DMS 273 (cell line): ENCODE results near the gene CACNB2.

Experiments used
- DNase-seq: peaks from one replicate; lab custom pipeline; 2025; ENCODE audit not compliant: unreplicated experiment; lab: John Stamatoyannopoulos, UW

Gene CACNB2

DNA sequence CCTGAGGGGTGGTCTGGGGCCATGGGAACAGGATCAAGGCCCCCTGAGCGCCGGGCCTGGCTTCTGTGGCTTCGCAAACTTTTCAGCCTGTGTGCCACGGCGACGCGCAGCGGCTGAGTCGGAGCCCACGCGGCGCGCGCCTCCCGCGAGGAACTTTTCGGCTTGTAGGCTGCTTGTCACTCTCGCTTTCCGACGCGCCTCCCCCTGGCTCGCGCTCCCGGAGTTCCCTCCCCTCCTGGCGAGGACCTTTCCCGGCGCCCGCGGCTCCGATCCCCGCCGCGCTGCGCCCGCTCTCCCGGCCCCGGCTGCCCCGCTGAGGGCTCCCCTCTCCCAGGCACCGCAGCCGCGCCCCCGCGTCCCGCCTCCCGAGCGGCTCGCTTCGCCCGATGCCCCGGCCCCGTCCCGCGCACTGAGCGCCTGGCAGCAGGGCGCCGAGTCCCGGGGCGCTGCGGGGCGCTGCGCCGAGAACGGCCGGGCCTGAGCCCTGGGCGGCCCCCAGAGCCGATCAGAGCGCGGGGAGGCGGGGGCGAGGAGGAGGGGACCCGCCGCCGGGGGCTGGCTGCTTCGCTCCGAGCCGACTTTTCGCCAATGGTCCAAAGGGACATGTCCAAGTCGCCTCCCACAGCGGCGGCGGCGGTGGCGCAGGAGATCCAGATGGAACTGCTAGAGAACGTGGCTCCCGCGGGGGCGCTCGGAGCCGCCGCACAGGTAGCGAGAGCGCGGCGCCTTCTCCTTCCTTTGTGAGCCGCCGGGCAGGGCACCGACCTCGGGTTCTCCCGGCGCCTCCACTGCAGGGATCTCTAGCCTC lies at the start of gene CACNB2:
TSS of gene CACNB2 (plus strand) at position 276 of the 808 bp plus-strand sequence.
- DNase-seq = peak; percentile 66

DNA sequence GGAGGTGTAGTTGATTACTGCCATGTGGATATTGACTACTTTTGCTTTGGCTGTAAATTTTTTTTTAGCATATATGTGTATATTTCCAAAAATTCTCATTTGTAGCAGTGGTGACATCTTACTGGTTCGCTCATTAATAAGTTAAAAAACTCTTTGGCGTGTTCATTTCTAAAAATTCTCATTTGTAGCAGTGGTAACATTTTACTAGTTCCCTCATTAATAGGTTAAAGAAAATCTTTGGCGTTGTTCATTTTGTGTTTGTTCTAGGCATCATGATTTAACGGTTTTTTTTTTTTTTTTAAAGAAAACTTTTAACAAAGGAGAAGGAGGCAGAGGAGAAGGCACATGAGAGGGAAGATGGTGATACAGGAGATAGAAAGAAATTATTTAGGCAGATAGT lies 45.9 kb upstream of the CACNB2 start:
- no peak for DNase-seq

DNA sequence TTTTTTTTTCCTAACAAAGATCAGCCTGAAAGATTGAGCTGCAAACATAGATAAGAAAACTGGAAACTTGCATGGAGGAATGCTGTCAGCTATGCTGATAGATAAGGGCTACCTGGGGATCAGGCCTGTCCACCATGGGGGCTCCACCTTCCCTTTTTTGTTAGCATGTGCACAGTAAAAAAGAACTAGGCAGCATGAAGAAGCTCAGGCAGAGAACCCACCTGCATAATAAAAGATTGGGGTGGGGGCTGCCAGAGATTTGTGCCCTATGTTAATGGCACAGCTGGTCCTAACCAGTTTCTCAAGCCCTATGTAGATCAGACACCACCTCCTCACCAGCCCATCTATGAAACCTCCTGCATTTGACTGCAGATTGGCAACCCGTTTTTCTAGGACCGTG lies 45.4 kb upstream of the CACNB2 start:
- no peak for DNase-seq

DNA sequence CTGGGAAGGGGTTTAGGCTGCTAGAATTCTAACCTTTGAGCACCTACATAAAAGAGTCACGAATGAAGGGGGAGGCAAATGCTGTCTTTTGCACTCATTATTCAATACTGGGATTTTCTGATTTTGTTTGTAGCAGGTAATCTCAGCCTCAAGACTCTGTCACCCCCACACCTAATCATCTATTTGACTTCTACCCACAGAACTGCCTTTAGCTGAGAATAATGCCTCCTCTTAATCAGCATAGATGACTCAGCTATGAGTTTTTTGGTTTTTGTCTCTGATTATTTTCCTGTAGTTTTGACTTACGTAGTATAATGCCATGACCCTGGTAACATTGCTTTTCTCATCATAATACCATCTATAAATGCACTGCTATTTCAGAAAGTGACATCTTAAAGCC lies 42.7 kb upstream of the CACNB2 start:
- DNase-seq = no peak

DNA sequence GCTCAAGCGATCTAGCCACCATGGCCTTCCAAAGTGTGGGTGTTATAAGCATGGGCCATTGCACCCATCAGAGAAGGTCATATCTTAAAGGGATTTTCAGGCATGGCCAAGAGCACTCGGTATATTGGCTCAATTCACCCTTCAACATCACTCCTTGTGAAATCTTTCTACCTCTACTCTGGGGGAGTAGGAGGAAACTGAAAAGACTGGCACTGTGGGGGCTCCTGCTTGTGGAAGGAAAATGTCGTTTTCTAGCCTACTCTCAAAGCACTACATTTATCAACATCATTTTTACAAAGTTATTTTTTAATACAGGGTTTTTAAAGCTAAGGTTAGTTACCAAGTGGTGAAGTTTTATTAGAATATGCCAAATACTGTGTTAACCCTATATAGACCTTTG lies 42.0 kb upstream of the CACNB2 start:
- DNase-seq = no peak

DNA sequence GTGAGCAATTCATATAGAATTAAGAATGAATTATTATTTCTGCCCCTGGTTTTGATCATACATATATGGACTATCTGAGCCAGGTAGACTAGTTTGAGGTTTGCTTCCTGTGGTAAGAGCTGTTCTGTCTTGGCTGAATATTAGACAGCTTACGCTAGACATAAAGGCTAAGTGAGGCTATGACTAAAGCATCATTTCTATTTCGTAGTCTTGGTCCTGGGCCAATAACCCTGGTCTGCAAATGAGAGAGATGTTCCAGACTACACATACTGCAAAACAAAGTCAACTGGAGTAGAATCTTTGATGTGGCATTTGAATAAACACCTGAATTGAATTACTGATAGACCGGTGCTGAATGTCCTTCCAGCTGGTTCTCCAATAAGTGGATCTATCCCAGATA lies 40.8 kb upstream of the CACNB2 start:
- no peak for DNase-seq

DNA sequence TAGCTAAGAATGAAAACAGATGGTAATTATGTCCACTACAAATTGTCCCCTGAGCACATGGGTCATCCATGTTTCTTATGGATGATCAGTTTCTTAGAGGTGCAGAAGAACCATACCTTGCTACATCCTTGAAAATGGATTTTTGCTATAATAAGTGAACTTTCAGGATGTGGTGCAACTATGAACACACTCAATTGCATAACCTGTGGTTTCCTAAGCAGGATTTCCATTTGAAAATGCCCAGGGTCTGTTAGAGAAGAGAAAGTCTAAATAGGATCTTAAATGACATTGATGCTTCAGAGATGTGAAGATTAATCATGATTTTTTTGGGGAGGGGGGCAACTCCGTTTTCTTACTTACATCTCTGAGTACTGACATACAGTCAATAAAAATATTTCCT lies 39.6 kb upstream of the CACNB2 start:
- DNase-seq = no peak

DNA sequence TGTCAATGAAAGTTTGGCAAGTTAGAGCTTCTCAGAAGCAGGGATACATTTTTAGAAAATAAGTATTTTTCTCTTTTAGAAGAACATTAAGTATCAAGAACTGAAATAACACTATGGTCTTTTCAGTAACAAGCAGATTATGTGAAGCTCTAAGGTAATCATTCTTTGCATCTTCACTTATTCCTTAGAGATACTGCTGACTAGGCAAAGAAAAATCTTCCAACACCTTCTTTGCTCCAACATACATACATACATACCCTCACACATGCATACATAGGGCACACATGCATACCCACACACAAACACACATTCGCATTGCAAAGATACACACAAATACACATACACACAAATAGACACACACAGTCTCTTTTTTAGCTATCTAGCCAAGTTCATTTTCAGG lies 37.8 kb upstream of the CACNB2 start:
- no peak for DNase-seq

DNA sequence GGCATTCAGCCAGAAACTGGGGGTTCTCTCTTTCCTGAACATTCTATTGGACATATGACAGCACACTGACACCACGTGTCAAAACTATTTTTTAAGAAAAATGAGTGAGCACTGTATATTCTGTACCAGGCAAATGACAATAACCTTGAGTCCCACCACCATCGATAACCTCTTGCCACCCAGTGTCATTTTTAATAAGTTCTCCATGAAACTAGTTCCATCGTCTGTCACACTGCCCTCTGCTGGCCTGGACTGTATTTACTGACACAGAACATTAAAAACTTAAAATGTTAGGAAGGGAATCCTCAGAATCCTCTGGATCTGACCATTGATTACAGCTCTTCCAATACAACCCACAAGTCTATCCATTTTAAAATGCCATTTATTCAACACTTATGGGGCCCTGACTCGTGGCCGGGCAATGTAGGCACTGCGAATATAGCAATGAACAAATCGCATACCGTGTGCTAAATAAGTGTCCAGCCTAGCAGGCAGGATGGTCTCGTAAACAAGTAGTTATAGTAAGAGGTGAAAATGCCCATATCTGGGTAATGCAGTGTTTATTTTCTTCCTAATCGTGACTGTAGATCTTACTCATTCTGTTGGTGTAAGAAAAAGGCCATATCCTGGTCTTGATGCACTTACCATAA lies 35.9 kb upstream of the CACNB2 start:
- DNase-seq = peak; percentile 62

DNA sequence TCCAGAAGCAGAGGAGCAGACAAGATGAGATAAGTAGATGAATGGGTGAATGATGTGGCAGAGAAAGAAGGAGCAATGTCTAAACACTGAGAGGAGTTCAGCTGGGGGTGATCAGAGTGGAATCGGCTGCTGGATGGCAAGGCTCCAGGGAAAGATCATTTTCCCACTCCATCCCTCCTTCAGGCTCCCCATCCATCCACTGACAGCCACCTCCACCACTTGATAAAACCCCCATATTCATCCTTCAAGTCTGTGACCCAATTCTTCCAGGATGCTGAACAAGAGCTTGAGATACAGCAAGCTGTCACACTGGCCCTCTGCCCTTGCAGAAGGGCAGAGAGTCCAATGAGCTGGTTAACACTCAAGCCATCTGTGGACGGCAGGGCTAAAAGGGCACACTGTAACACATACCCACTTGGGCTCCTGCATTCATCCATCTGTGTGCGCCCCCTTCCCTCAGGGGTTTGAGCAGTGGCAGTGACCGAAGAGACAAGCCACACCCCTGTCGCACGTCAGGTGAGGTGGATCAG lies 30.8 kb upstream of the CACNB2 start:
- no peak for DNase-seq

DNA sequence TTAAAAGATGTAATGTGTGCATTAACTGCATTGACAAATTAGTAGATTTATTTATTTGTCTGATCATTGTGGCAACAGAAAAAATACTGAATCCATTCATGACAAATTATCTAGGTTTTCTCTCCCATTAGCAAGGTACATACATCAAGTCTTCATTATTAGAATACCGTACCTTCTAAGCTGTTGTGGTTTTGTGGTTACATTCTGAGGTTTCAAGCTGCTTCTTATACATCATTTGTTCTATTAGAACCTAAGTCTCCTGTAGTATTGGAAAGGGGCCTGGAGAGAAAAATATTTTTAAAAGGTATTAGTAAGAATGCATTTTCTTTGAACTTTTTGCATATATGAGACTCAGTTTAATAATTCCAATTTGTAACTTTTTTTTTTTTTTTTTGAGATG lies 26.3 kb upstream of the CACNB2 start:
- no peak for DNase-seq

DNA sequence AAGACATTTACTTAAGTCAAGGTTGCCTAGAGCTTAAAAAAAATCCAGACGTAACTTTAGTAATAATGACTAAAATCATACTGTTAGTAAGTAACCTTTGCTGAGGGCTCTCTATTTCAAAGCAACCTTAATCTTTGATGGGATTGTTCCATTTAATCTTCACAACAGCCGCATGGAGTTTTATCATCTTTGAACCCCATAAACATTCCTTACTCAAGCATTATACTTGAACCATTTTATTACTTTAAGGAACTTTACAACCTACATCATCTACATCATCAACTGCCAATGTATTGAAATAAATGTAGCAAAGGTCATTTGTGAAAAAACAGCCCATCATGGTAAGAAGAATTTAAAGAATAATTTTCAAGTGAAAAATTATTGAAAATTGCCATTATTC lies 22.9 kb upstream of the CACNB2 start:
- no peak for DNase-seq

DNA sequence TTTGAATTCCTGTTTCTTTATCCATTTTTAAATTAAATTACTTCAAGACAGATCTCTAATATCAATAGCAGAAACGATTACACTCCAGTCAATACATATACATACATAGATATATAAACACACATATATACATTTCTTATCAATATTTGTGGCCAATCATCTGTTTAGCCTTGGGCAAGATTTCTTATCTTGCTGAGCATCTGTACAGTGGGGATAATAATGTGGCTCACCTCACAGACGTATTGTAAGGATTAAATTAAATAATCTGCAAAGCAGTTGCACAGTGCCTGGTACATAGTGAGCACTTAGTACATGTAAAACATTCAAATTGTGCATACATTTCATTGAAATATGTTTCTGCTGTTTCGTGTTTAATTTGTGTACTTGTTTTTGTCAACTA lies 17.5 kb upstream of the CACNB2 start:
- DNase-seq = no peak

DNA sequence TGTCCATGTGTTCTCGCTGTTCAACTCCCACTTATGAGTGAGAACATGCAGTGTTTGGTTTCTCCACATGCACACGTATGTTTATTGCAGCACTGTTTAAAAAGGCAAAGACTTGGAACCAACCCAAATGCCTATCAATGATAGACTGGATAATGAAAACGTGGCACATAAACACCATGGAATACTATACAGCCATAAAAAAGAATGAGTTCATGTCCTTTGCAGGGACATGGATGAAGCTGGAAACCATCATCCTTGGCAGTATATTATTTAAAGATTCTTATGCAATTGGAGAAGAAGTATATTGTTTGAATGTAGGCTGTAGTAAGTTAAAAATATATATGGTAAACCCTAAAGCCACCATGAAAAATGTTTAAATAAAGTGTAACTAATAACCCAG lies 7.2 kb upstream of the CACNB2 start:
- DNase-seq = no peak

DNA sequence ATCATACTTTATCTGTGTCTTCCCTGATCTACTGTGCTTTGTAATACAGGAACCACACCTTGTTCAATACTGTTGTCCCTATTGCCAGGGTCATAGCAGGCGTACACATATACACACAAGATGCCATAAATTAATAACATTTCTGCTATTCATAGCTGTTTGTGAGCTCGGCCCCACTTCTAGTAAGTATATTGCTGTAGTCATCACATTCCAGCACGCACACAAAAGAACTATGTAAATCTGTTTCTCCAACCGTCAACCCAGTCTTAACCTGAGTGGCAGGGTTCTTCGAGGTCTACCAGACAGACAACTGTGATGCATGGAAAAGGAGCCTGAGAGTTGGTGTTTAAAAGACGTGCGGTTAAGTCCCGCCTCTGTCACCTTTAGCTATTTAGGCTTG lies 5.7 kb upstream of the CACNB2 start:
- no peak for DNase-seq

DNA sequence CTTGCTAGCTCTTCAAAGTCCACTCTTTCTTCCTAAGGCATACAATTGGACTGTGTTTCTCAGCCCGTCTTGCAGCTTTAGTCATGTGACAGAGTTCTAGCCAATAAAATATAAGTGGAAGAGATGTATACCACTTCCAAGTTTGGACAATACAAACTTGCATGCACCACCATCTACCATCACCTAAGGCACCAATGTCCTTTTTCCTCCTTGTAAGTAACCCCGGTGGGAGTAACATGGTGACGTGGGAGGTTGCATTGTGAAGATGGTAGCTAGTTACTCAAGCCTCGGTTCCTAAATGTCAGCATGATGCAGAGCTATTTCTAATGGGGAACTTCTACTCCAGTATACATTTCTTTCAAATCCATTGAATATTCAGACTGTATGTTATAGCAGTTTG lies 5.3 kb upstream of the CACNB2 start:
- no peak for DNase-seq

DNA sequence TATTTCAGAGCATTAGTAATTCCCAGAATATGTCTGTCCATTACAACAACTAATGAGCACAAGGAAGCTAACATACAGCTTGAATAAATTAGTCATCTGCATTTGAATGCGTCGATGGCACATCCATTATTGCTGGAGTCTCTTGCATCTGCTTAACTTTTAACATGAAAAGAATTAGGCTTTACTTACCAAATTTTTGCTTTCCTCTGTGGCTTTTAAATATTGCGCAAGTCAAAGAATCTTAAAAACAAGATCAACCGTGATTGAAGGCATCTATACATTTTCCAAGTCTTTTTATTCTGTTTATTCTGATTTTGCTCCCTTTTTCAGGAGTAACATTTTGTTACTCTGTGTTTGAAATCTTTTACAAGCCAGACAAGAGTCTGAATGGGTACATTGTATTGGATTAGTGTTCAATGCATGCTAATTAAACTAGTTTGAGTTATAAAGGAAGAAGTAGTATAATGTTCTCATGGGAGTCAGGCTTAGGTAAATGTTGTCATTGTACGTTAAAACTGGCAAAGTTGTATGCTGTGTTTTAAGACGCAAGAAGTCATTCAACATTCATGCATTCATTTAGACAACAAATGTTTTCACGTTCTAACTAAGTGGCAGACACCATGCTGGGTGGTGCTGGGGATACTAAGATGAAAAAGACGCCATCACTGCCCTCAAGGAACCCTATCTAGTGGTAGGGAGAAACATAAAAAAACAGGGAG lies 4.0 kb upstream of the CACNB2 start:
- no peak for DNase-seq

DNA sequence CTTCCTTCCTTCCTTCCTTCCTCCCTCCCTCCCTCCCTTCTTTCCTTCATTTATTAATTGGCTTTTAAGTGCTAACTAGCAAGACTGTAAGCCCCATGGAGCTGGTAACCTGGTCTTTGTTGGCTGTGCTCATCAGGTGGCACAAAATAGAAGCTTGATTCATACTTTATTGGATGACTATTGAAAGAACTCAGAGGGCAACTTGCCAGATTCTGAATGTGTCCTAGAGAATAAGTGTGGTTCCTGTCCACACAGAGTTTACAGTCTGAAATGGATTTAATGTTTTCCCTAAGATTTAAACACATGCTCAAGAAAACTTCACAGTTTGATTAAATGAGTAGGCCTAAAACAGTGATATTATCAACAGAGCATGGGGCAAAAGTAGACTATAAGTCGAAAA lies 3.1 kb upstream of the CACNB2 start:
- DNase-seq = no peak

DNA sequence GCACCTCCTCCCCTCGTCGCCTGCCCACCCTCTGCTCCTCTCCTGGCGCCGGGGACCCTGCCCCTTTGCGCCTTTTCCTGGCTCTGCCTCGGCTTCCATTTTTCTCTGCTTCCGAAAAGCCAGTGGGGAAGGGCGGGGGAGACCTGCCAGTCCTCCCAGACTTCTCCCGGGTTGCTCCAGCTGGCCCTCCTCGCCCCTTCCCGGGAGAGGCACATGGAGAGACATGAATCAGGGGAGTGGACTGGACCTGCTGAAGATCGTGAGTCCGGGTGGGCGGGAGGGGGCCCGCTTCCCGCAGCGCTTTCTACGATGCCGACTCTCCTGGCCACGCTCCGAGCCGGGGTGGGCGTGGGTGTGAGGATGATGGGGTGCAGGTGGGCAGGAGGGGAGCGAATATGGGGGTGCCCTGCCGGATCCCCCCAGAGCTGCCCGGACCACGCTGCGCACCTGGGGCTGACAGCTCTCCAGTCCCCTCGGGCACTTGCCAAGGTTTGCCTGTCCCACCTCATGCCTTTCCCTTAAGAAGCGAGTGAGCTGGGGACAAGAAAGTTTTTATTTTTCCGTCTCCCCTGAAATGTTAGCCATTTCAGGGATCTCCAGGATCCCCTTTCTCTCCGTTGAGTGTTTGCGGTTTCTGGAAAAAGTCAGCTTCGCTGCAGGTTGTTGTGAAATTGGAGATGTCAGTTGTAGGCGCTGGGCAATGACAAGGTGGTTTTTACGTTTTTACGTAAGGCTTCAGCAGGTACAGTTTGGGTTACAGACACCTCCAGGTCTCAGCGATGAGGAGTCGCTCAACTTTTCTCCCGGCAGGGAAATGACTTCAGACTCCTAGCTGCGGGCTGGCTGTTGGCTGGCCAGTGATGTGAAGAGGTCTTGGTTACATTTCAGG lies 977 bp downstream of the CACNB2 start:
- peak; percentile 52 for DNase-seq

DNA sequence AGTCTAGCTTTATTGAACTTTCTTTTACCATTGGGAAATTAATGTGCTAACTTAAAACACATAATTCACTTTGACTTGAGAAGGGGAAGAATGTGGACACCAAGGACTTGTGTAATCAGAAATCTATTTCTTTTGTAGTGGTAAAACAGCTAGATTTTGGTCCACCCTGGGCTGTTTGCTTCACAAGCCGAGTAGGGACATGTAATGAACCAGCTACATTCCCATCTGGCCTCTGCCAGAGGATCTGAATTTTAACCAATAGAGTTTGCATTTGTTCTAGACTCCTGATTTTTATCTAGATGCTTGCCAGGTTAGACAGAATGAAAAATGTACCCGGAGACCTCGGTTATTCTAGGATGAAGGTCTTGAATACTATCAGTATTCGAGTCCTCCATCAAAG lies 1.9 kb downstream of the CACNB2 start:
- DNase-seq = no peak

DNA sequence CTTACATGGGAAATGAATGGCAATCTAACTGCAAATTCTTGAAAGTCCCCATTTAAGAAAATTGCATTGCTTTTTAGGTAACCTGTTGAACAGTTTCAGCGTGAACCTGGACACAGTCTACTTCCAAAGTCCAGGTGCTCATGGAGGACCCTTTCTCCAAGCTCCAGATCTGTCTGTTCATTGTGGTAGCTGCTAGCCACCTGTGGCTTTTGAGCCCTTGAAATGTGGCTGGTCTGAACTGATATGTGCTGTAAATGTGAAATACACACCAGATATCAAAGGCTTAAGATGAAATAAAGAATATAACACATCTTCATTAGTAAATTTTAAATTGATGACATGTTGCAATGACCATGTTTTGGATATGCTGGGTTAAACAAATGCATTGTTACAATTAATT lies 4.2 kb downstream of the CACNB2 start:
- DNase-seq = no peak
